Measurements from ENCODE around the gene PIK3R2.

- TF ChIP-seq FOXP2 (optimal IDR thresholded peaks at IDR 0.05; ENCODE audit: borderline replicate concordance, extremely low read depth, extremely low read length, insufficient read depth) (no peak), REST (IDR thresholded peaks at IDR 0.05; ENCODE audit: insufficient read depth in 1 of 2, low read depth in 2 of 2, low read length in 2 of 2) (no peak)
Observed at GRCh38 chr19:18130523-18131242, 22.3 kb upstream of the PIK3R2 start.
